Muscle of arm (tissue), 12 donors: Measurements from ENCODE around the gene INSR. TPM values are rescaled to one million over a fixed set of nuclear protein-coding genes. Genes with fewer than 3 reads are reported as not detected.

Source experiments
- polyA plus RNA-seq, 12 donors: library from polyadenylated mRNA; unstranded; fragments of 120-200 nt; gene quantifications; one replicate each; pipeline ENCODE4 v1.2.1, GENCODE V29; 2013; ENCODE audit not compliant: insufficient read length in 12 of 12

INSR gene
- polyA plus RNA-seq, 12 donors, result 11.1 to 138 (median 16.9) TPM

Other genes with a start within 250 kb of the INSR start
- gene MBD3L2, start 245.1 kb downstream of the INSR start, polyA plus RNA-seq, result not detected
- gene MBD3L3, start 235.7 kb downstream of the INSR start, polyA plus RNA-seq, result not detected
- 1 to 10 TPM in 11 of 12 donors, not detected in 1; 4.3 to 6.9 (median 5.6) TPM for gene ZNF557, start 224.7 kb downstream of the INSR start, polyA plus RNA-seq
- 10 to 100 TPM in 10 of 12 donors, 1 to 10 TPM in 1, not detected in 1; 8.5 to 20.9 (median 13.9) TPM for gene ARHGEF18, start 54.5 kb upstream of the INSR start, polyA plus RNA-seq
- 1 to 10 TPM in 10 of 12 donors, not detected in 2; 1.9 to 3.1 (median 2.3) TPM for gene PEX11G, start 194.6 kb upstream of the INSR start, polyA plus RNA-seq
- gene ZNF358, start 221.7 kb upstream of the INSR start, polyA plus RNA-seq, result 10 to 100 TPM in 11 of 12 donors, not detected in 1; 30.7 to 89.4 (median 36.4) TPM
- 10 to 100 TPM in 10 of 12 donors, 1 to 10 TPM in 1, not detected in 1; 9.7 to 16.7 (median 10.8) TPM for gene MCOLN1, start 228.2 kb upstream of the INSR start, polyA plus RNA-seq
- 10 to 100 TPM in 11 of 12 donors, not detected in 1; 19.3 to 47.1 (median 24.1) TPM for gene PNPLA6, start 241.3 kb upstream of the INSR start, polyA plus RNA-seq